Activated naive CD4-positive, alpha-beta T cell treated with anti-CD3 and anti-CD28 coated beads, Interleukin-2, amount 10 ng/mL, durations not matched to agents 7 days and 5 days (primary cell): ENCODE data around the gene USP6.
"Not testable (repeated sequence)": the region's sequence is repeated elsewhere in the genome, so short reads cannot be mapped to it uniquely, and the experiment has no call there.

ENCODE experiments used
- CTCF ChIA-PET: fragments of 350-600 bp; sonication (Branson Sonifier 250); formaldehyde crosslinking; loops from one replicate; lab custom pipeline; 2021; ENCODE audit warnings: antibody characterized with exemption; lab: Charles Lee
- DNase-seq: peaks from one replicate; pipeline ENCODE4 v3.0.0-alpha.2; 2020
- H3K27ac Mint-ChIP-seq: one replicate; pipeline ENCODE4 v1.8.0; 2021; ENCODE audit warnings: mild to moderate bottlenecking, moderate library complexity, mixed read lengths
- H3K27me3 Mint-ChIP-seq: one replicate; pipeline ENCODE4 v1.8.0; 2021; ENCODE audit warnings: mild to moderate bottlenecking, mixed read lengths
- H3K36me3 Mint-ChIP-seq: one replicate; pipeline ENCODE4 v1.8.0; 2021; ENCODE audit warnings: mixed read lengths
- H3K4me1 Mint-ChIP-seq: one replicate; pipeline ENCODE4 v1.8.0; 2021; ENCODE audit warnings: mixed read lengths
- H3K4me3 Mint-ChIP-seq: one replicate; pipeline ENCODE4 v1.8.0; 2021; ENCODE audit warnings: mild to moderate bottlenecking, moderate library complexity, mixed read lengths
- H3K9me3 Mint-ChIP-seq: one replicate; pipeline ENCODE4 v1.8.0; 2021; ENCODE audit warnings: mixed read lengths

The USP6 gene

DNA sequence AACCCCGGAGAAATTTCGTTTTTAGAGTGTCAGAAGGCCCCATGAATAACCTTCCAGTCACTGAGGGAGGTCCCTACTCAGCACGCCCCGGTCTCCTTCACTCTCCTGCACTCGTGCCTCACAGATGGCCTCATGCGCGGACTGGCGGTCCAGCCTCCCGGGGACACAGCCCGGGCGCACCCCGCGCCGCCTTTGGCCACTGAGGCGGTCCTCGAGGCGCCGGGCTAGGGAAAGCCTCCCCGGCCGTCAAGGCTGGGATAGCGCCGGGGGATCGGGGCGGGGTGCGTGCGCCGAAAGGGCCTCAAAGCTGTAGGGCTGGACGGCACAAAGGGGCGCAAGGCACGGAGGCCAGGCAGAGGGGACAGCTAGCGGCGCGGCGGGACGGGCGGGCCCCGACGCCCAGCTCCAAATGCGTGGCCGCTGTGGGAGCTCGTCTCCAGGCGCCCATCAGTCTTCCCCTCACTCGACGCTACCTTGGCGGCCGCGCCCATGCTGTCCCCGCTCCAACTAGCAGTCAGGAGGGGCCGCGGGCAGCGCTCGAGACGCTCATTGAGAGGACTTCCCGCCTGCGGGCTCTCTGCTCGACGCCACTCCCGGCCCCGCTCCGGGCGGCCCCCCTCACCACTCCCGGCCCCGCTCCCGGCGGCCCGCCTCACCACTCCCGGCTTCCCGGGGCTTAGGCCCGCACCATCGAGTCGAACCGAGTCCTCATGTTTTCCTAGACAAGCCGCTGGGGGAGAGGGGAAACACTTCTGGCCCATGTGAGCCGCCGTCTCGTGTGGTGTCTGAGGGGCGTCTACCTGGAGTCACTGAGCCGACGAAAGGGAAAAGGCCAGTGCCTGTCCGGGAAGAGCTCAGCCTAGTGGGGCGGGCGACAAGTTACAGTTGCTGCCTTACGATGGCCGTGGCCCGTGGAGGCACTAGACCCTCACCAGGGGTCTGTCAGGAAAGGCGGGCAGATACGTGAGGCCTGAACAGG is at the start of gene USP6:
Gene USP6, plus strand, starts transcription at position 360 of the 979 bp plus-strand sequence. CDS start 14,336 bp downstream, outside the sequence.
- H3K9me3 Mint-ChIP-seq: peaks cover under 1% of the 10 kb centered on the region
- H3K27ac Mint-ChIP-seq: no peak within 1 kb of the TSS
- peaks cover 64% of the 10 kb centered on the region for H3K27me3 Mint-ChIP-seq

DNA sequence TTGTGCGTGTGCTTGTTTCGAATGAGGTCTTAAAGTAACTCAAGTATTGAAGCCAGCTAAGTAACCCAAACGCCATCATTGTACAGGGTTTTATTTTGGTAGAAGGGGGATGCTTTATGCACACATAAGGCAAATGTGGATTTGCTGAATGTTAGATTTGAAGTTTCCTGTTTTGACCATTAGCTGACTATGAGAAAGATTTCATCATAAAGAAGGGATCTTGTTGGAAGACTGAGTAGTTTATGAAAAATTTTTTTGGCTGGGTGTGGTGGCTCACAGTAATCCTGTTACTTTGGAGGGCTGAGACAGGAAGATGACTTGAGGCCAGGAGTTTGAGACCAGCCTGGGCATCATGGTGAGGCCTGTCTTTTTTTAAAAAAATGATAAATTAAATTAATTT is 47.6 kb upstream of the USP6 start:
- Mint-ChIP-seq H3K4me3 (no peak overlapping the region), H3K9me3 (no peaks in the 10 kb centered on the region), H3K27me3 (no peaks in the 10 kb centered on the region), H3K36me3 (peaks cover 4% of the 10 kb centered on the region), H3K4me1 (peaks cover under 1% of the 10 kb centered on the region), H3K27ac (no peak overlapping the region)
- no peak for DNase-seq
- CTCF ChIA-PET: interaction anchor here (1.6 kb wide), 1 partner anchor 37 kb away, joined by 4 read pairs; no protein-coding TSS in a partner anchor

More for the DNA sequence above, at the start of gene USP6:
- H3K4me1 Mint-ChIP-seq: peaks cover 16% of the 10 kb centered on the region
- no peak within 1 kb of the TSS for H3K4me3 Mint-ChIP-seq
- DNase-seq: no peak
- CTCF ChIA-PET: no interaction called here
- H3K36me3 Mint-ChIP-seq: peaks cover 19% of the 10 kb centered on the region

GRCh38 chr17:5069724-5070123 is 46.1 kb upstream of the USP6 start:
- H3K36me3 Mint-ChIP-seq: peaks cover 4% of the 10 kb centered on the region
- CTCF ChIA-PET: no interaction called here
- H3K9me3 Mint-ChIP-seq: no peaks in the 10 kb centered on the region
- H3K27me3 Mint-ChIP-seq: no peaks in the 10 kb centered on the region
- H3K4me3 Mint-ChIP-seq: no peak overlapping the region
- no peak for DNase-seq
- H3K27ac Mint-ChIP-seq: no peak overlapping the region
- H3K4me1 Mint-ChIP-seq: no peaks in the 10 kb centered on the region

GRCh38 chr17:5075472-5075871 is 40.4 kb upstream of the USP6 start:
- CTCF ChIA-PET, DNase-seq, H3K27me3 Mint-ChIP-seq, H3K4me3 Mint-ChIP-seq, H3K27ac Mint-ChIP-seq, H3K9me3 Mint-ChIP-seq: not testable (repeated sequence)
- peaks cover 19% of the 10 kb centered on the region for H3K4me1 Mint-ChIP-seq
- peaks cover 12% of the 10 kb centered on the region for H3K36me3 Mint-ChIP-seq

- Mint-ChIP-seq H3K36me3 (peaks cover 19% of the 10 kb centered on the region), H3K4me1 (peaks cover 23% of the 10 kb centered on the region), H3K4me3 (peak overlapping the region; percentile 88), H3K9me3 (peaks cover 12% of the 10 kb centered on the region)
- CTCF ChIA-PET, DNase-seq, H3K27me3 Mint-ChIP-seq, H3K27ac Mint-ChIP-seq: not testable (repeated sequence)
These were observed 38.6 kb upstream of the USP6 start for GRCh38 chr17:5077275-5077674.

DNA sequence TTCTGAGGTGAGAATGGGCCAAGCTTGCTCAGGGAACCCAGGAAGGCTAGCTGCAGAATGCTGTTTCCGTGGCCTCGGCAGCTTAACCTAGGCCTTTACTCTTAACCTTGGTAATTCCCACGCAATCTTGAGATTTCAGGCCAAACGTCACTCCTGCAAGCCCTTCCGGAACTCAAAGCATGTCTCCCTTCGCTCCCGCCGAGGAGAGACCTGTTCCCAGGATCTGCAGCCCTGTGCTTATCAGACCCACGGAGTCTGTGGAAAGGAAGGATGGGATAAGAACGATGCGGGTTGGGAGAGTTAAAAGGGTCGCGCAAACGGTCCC is 38.1 kb upstream of the USP6 start:
- DNase-seq: no peak
- peak overlapping the region; percentile 85 for H3K27ac Mint-ChIP-seq
- H3K4me3 Mint-ChIP-seq: peak overlapping the region; percentile 88
- peaks cover 15% of the 10 kb centered on the region for H3K9me3 Mint-ChIP-seq
- CTCF ChIA-PET: interaction anchor here (1.1 kb wide), 1 partner anchor 35 kb away, joined by 4 read pairs; no protein-coding TSS in a partner anchor
- peaks cover 23% of the 10 kb centered on the region for H3K4me1 Mint-ChIP-seq
- peaks cover 22% of the 10 kb centered on the region for H3K36me3 Mint-ChIP-seq
- peaks cover 8% of the 10 kb centered on the region for H3K27me3 Mint-ChIP-seq

DNA sequence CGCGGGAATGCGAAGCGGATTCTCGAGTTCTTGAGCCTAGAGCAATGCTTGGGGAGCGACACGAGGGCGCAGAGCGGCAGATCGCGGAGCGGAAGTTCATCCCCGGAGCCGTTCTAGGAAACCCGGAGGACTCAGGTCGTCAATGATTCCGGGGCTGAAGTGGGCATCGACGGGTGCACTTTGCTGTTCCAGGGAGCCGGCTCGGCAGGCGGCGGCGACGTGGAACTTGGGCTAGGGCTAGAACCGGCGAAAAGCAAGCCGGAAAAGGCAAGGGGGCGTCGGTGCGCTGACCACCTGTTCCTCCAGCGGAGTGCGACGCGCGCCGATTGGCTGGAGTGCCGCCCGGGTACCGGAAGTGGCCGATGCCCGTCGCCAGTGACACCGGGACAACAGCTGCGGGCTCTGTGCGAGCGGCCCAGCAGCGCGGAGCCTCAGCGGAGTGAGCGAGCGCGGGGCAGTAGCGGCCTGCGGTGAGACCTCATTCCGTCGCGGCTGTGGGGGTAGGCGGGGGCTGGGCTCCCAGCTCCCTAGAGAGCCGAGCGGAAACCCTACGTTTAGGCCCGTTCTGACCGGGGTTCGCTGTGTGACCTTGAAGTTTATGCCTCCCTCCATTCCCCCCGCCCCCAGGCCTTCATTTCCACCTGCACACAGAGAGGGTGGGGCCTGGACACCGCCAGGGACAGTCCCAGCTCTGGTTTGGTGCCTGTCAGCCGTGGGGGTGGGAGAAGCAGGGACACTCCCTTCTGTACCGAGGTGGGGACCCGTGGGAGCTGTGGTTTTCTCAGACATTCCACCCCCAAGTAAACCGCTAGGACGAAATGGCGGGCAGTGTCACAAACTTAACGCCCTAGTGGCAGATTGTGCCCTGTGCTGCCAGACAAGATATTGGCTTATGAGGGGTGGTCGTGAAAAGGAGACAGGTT is 37.5 kb upstream of the USP6 start, which contains the start of gene ZFP3:
Gene ZFP3, plus strand, starts transcription at position 362 of the 923 bp plus-strand sequence. CDS start 13,038 bp downstream, outside the sequence.
- Mint-ChIP-seq H3K4me3 (peak within 1 kb of the TSS; percentile 88), H3K36me3 (peaks cover 26% of the 10 kb centered on the region), H3K9me3 (peaks cover 20% of the 10 kb centered on the region), H3K4me1 (peaks cover 23% of the 10 kb centered on the region), H3K27me3 (peaks cover 8% of the 10 kb centered on the region), H3K27ac (peak within 1 kb of the TSS; percentile 85)
- CTCF ChIA-PET: interaction anchor here (0.5 to 1.2 kb wide), 4 partner anchors 33 to 118 kb away, joined by 3 to 4 read pairs (median 4); partner anchors contain the start of gene ZNF232
- DNase-seq: peak; percentile 85

- CTCF ChIA-PET: no interaction called here
These were observed 35.2 kb upstream of the USP6 start for GRCh38 chr17:5080591-5080990.

DNA sequence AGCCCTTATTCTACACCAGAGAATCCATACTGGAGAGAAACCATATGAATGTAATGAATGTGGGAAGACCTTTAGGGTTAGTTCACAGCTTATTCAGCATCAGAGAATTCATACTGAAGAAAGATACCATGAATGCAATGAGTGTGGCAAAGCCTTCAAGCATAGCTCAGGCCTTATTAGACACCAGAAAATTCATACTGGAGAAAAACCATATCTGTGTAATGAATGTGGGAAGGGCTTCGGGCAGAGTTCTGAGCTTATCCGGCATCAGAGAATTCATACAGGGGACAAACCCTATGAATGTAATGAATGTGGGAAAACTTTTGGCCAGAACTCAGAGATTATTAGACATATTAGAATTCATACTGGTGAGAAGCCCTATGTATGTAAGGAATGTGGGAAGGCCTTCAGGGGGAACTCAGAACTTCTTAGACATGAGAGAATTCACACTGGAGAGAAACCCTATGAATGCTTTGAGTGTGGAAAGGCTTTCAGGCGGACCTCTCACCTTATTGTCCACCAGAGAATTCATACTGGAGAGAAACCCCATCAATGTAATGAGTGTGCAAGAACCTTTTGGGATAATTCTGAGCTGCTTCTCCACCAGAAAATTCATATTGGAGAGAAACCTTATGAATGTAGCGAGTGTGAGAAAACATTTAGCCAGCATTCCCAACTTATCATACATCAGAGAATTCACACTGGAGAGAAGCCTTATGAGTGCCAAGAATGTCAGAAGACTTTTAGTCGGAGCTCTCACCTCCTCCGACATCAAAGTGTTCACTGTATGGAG is 23.4 kb upstream of the USP6 start:
- Mint-ChIP-seq H3K27ac (no peak overlapping the region), H3K4me3 (no peak overlapping the region), H3K27me3 (peaks cover 14% of the 10 kb centered on the region), H3K9me3 (peaks cover 85% of the 10 kb centered on the region), H3K36me3 (peaks cover 73% of the 10 kb centered on the region), H3K4me1 (peaks cover 4% of the 10 kb centered on the region)
- DNase-seq: no peak
- CTCF ChIA-PET: no interaction called here

More at GRCh38 chr17:5080591-5080990, 35.2 kb upstream of the USP6 start:
- DNase-seq: no peak
- peaks cover 34% of the 10 kb centered on the region for H3K9me3 Mint-ChIP-seq
- peaks cover 40% of the 10 kb centered on the region for H3K36me3 Mint-ChIP-seq
- H3K27me3 Mint-ChIP-seq: peaks cover 6% of the 10 kb centered on the region
- no peak overlapping the region for H3K4me3 Mint-ChIP-seq
- no peak overlapping the region for H3K27ac Mint-ChIP-seq
- H3K4me1 Mint-ChIP-seq: peaks cover 23% of the 10 kb centered on the region

DNA sequence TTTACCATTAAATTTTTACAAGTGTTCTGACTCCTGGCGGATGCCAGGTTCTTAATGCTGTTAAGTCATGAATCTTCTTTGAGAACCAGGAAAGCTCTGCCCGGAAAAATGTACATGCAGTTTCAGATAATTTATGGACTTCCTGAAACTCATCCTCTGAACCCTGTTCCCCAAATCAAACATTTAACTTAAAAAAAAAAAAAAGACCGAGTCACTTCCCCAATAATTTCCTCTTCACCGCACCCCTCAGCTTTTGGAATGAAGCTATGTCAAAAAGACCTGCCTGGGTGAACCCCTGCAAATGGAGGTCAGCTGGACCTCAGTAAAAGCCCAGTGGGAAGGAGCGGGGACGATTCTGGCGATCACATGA is 19.1 kb upstream of the USP6 start:
- DNase-seq: no peak
- Mint-ChIP-seq H3K4me3 (no peak overlapping the region), H3K9me3 (peaks cover 65% of the 10 kb centered on the region)

GRCh38 chr17:5097101-5097834 is 18.6 kb upstream of the USP6 start:
- Mint-ChIP-seq H3K27ac (no peak overlapping the region), H3K9me3 (peaks cover 60% of the 10 kb centered on the region), H3K36me3 (peaks cover 38% of the 10 kb centered on the region), H3K27me3 (peaks cover 37% of the 10 kb centered on the region), H3K4me3 (peak overlapping the region; percentile 52), H3K4me1 (peaks cover 4% of the 10 kb centered on the region)
- CTCF ChIA-PET: no interaction called here
- peak; percentile 43 for DNase-seq

More for the DNA sequence above, 19.1 kb upstream of the USP6 start:
- CTCF ChIA-PET: interaction anchor here (1.0 kb wide), 1 partner anchor 35 kb away, joined by 4 read pairs; no protein-coding TSS in a partner anchor
- peaks cover 4% of the 10 kb centered on the region for H3K4me1 Mint-ChIP-seq
- peaks cover 41% of the 10 kb centered on the region for H3K36me3 Mint-ChIP-seq
- H3K27me3 Mint-ChIP-seq: peaks cover 37% of the 10 kb centered on the region
- H3K27ac Mint-ChIP-seq: no peak overlapping the region

GRCh38 chr17:5099271-5099670 is 16.6 kb upstream of the USP6 start:
- H3K27me3 Mint-ChIP-seq: peaks cover 37% of the 10 kb centered on the region
- peaks cover 31% of the 10 kb centered on the region for H3K36me3 Mint-ChIP-seq
- peaks cover 4% of the 10 kb centered on the region for H3K4me1 Mint-ChIP-seq
- no peak for DNase-seq
- H3K4me3 Mint-ChIP-seq: no peak overlapping the region
- H3K27ac Mint-ChIP-seq: no peak overlapping the region
- CTCF ChIA-PET: no interaction called here
- H3K9me3 Mint-ChIP-seq: peaks cover 57% of the 10 kb centered on the region

GRCh38 chr17:5100832-5101231 is 15.0 kb upstream of the USP6 start:
- H3K36me3 Mint-ChIP-seq: peaks cover 31% of the 10 kb centered on the region
- no peak overlapping the region for H3K27ac Mint-ChIP-seq
- H3K9me3 Mint-ChIP-seq: peaks cover 51% of the 10 kb centered on the region
- H3K27me3 Mint-ChIP-seq: peaks cover 32% of the 10 kb centered on the region
- DNase-seq: no peak
- H3K4me3 Mint-ChIP-seq: no peak overlapping the region
- peaks cover 4% of the 10 kb centered on the region for H3K4me1 Mint-ChIP-seq
- CTCF ChIA-PET: no interaction called here
